Loucy (cell line): ENCODE results near the gene OR4K2.

Source experiments
- H2AFZ ChIP-seq: fragments of 200-600 bp; sonication (generic); 2 replicates; pipeline ENCODE4 v1.6.0; 2016; ENCODE audit warnings: antibody characterized with exemption, mild to moderate bottlenecking, low read length, moderate library complexity
- H3F3A ChIP-seq: fragments of 200-600 bp; 2 replicates; pipeline ENCODE4 v1.6.0; 2016; ENCODE audit warnings: antibody characterized with exemption, low read depth, mild to moderate bottlenecking
- H3K27me3 ChIP-seq: fragments of 200-600 bp; sonication (generic); 2 replicates; pipeline ENCODE4 v1.6.1; 2014; ENCODE audit warnings: low read length, mild to moderate bottlenecking; ENCODE audit not compliant: insufficient read depth, poor library complexity, severe bottlenecking
- H3K36me3 ChIP-seq: fragments of 200-600 bp; sonication (generic); 2 replicates; pipeline ENCODE4 v1.6.1; 2016; ENCODE audit warnings: low read length; ENCODE audit not compliant: insufficient read depth
- H3K4me1 ChIP-seq: fragments of 200-600 bp; sonication (generic); 2 replicates; pipeline ENCODE4 v1.5.1; 2014; ENCODE audit warnings: low read length, mild to moderate bottlenecking; ENCODE audit not compliant: insufficient read depth, poor library complexity, severe bottlenecking
- H3K4me2 ChIP-seq: fragments of 200-600 bp; sonication (generic); 2 replicates; pipeline ENCODE4 v1.6.0; 2014; ENCODE audit warnings: antibody characterized with exemption, low read length, low read depth, mild to moderate bottlenecking; ENCODE audit not compliant: poor library complexity, severe bottlenecking
- H3K4me3 ChIP-seq: fragments of 200-600 bp; sonication (generic); 2 replicates; pipeline ENCODE4 v1.5.1; 2014; ENCODE audit warnings: low read length, mild to moderate bottlenecking, mixed read lengths; ENCODE audit not compliant: poor library complexity, severe bottlenecking
- H3K79me2 ChIP-seq: fragments of 200-600 bp; sonication (generic); 2 replicates; pipeline ENCODE4 v1.6.1; 2014; ENCODE audit warnings: low read length; ENCODE audit not compliant: insufficient read depth
- H3K9ac ChIP-seq: fragments of 200-600 bp; sonication (generic); 2 replicates; pipeline ENCODE4 v1.6.0; 2014; ENCODE audit warnings: mild to moderate bottlenecking, low read depth, low read length, moderate library complexity; ENCODE audit not compliant: poor library complexity, severe bottlenecking
- H3K9me2 ChIP-seq: fragments of 200-600 bp; sonication (generic); replicated peaks from 2 replicates; pipeline ENCODE4 v1.6.1; 2016; ENCODE audit warnings: low read depth, low read length, mixed read lengths
- H3K9me3 ChIP-seq: fragments of 200-600 bp; sonication (generic); 2 replicates; pipeline ENCODE4 v1.6.1; 2014; ENCODE audit warnings: mild to moderate bottlenecking, antibody characterized with exemption, low read length, low read depth; ENCODE audit not compliant: insufficient read depth
- H4K20me1 ChIP-seq: fragments of 200-600 bp; sonication (generic); 2 replicates; pipeline ENCODE4 v1.6.0; 2014; ENCODE audit warnings: antibody characterized with exemption, low read length, mild to moderate bottlenecking; ENCODE audit not compliant: insufficient read depth, poor library complexity, severe bottlenecking
- EZH2phosphoT487 ChIP-seq: fragments of 200-600 bp; IDR thresholded peaks from 2 replicates; pipeline ENCODE4 v1.6.1; 2018; ENCODE audit warnings: antibody characterized with exemption, mild to moderate bottlenecking, moderate library complexity, borderline replicate concordance
- TF ChIP-seq, protein P1 (sequence below): fragments of 200-600 bp; sonication (generic); conservative IDR thresholded peaks from 2 replicates; pipeline ENCODE4 v1.5.1; 2014; ENCODE audit warnings: mild to moderate bottlenecking, antibody characterized with exemption, low read length

OR4K2 gene

DNA sequence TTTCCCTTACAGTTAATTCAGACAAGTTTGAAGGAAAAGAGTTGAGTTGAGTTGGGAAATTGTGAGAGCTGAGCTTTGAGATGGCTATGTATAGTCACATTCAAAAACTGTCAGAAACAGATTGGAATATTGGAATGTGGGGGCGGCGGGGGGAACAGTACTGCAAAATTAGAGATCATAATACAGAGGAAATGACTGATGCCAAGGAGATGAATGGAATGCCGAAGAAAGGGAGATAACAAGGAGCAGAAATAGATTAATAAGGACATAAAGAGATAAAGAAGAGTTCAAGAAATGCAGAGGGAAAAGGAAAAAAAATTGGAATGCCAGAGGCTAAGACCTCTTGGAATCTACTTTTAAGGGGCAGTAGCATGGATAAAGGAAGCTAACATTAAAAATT lies 42.3 kb downstream of the OR4K2 start:
- H3F3A ChIP-seq: no peaks in the 10 kb centered on the region
- no peak overlapping the region for H3K4me2 ChIP-seq
- H3K79me2 ChIP-seq: no peaks in the 10 kb centered on the region
- no peak overlapping the region for H3K4me3 ChIP-seq
- H3K36me3 ChIP-seq: no peaks in the 10 kb centered on the region
- no peaks in the 10 kb centered on the region for H4K20me1 ChIP-seq
- no peaks in the 10 kb centered on the region for H3K9me2 ChIP-seq
- no peak overlapping the region for H2AFZ ChIP-seq
- H3K9ac ChIP-seq: no peak overlapping the region
- no peaks in the 10 kb centered on the region for H3K4me1 ChIP-seq
- H3K9me3 ChIP-seq: no peaks in the 10 kb centered on the region
- TF ChIP-seq, protein P1, sequence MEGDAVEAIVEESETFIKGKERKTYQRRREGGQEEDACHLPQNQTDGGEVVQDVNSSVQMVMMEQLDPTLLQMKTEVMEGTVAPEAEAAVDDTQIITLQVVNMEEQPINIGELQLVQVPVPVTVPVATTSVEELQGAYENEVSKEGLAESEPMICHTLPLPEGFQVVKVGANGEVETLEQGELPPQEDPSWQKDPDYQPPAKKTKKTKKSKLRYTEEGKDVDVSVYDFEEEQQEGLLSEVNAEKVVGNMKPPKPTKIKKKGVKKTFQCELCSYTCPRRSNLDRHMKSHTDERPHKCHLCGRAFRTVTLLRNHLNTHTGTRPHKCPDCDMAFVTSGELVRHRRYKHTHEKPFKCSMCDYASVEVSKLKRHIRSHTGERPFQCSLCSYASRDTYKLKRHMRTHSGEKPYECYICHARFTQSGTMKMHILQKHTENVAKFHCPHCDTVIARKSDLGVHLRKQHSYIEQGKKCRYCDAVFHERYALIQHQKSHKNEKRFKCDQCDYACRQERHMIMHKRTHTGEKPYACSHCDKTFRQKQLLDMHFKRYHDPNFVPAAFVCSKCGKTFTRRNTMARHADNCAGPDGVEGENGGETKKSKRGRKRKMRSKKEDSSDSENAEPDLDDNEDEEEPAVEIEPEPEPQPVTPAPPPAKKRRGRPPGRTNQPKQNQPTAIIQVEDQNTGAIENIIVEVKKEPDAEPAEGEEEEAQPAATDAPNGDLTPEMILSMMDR: no peak
- TF ChIP-seq EZH2phosphoT487: no peak
- no peaks in the 10 kb centered on the region for H3K27me3 ChIP-seq

DNA sequence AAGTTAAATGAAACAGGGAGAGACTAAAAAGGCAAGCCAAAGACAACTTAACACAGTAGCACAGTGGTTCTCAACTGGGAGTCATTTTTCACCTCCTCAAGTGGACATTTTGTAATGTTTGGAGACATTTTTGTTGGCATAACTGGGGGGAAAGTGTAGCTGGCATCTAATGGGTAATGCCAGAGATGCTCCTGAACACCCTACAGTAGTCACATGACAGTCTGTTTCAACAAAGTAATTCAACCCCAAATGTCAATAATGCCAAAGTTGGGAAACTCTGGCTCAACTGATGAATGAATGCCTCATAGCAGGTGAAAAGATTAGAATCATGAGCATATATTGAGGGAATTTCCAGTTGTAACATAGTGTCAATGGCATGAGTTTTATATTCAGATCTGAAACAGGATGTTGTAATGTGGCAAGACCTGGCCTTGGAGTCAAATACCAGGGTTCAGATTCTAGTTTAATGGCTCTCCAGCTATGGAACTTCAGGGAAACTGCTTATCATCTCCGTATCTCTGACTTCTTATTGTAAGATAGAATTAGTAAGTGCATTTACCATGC lies 43.1 kb downstream of the OR4K2 start:
- TF ChIP-seq EZH2phosphoT487: no peak
- TF ChIP-seq, protein P1: no peak
- H3K9me2 ChIP-seq: no peaks in the 10 kb centered on the region

DNA sequence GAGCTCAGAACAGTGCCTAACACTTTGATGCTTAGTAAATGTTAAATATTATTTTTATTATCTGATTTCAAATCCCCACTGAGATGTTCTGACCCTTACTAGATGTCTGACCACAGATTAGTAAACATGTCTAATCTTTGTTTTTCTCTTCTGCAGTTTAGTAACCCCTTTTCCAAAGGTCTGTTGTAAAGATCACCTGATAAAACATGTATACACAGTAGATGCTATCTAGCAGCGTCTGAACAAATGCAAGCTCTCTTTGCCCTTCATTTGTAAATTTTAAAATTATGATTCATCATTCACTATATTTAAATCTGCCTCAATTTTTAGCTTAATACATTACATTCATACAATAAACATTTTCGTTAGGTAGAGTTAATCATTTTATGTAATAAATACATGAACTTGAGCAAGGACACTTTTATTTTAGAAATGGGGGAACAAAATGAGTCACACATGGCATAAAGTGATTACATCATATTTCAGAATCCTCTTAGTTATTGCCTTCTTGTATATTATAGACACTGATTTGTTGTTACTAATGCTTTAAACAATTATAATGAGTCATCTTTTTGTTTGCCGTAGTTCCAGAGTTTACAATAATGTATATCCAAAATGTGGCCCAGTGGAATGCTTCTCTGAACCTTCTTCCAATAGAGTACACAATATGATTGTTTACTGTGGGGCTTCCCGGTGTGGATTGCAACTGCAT lies 43.8 kb downstream of the OR4K2 start:
- no peak overlapping the region for H3K4me2 ChIP-seq
- no peaks in the 10 kb centered on the region for H3K9me2 ChIP-seq
- H3K27me3 ChIP-seq: no peaks in the 10 kb centered on the region
- no peaks in the 10 kb centered on the region for H3K9me3 ChIP-seq
- H3K79me2 ChIP-seq: no peaks in the 10 kb centered on the region
- no peaks in the 10 kb centered on the region for H3F3A ChIP-seq
- TF ChIP-seq, protein P1: no peak
- no peaks in the 10 kb centered on the region for H3K4me1 ChIP-seq
- H3K4me3 ChIP-seq: no peak overlapping the region
- no peak overlapping the region for H2AFZ ChIP-seq
- H3K36me3 ChIP-seq: no peaks in the 10 kb centered on the region
- no peaks in the 10 kb centered on the region for H4K20me1 ChIP-seq
- no peak overlapping the region for H3K9ac ChIP-seq

More for the DNA sequence above, 43.1 kb downstream of the OR4K2 start:
- no peaks in the 10 kb centered on the region for H3K27me3 ChIP-seq
- no peak overlapping the region for H3K9ac ChIP-seq
- no peak overlapping the region for H3K4me2 ChIP-seq
- H2AFZ ChIP-seq: no peak overlapping the region
- no peaks in the 10 kb centered on the region for H3K79me2 ChIP-seq
- H4K20me1 ChIP-seq: no peaks in the 10 kb centered on the region
- H3K4me3 ChIP-seq: no peak overlapping the region
- no peaks in the 10 kb centered on the region for H3F3A ChIP-seq
- H3K4me1 ChIP-seq: no peaks in the 10 kb centered on the region
- H3K36me3 ChIP-seq: no peaks in the 10 kb centered on the region
- no peaks in the 10 kb centered on the region for H3K9me3 ChIP-seq
